ENCODE results near the gene SGSM1. TPM values are rescaled to one million over a fixed set of nuclear protein-coding genes. Genes with fewer than 3 reads are reported as not detected.

SGSM1 gene
- polyA plus RNA-seq, 1 experiment, result not detected

- no peak for TF ChIP-seq CTCF (IDR thresholded peaks at IDR 0.05; ENCODE audit: low read depth, low read length)
- H3K27me3 ChIP-seq (ENCODE audit: control insufficient read depth, insufficient read depth, low read length), result no peaks in the 10 kb centered on the region
- peaks cover 3% of the 10 kb centered on the region; the same call in 1 of the 2 replicates for H3K9me3 ChIP-seq (ENCODE audit: control insufficient read depth, insufficient read depth, low read length)
- no peak for DNase-seq (ENCODE audit: low read depth, low spot score)
- ChIA-PET POLR2A (no interaction called here), CTCF (interaction anchor here (0.6 kb wide), 1 partner anchor 37 kb away, joined by 3 read pairs; no protein-coding TSS in a partner anchor)
- no peak overlapping the region for H3K4me3 ChIP-seq (ENCODE audit: low read depth, low read length)
- no peak overlapping the region for H3K27ac ChIP-seq (ENCODE audit: low read depth, low read length)
Measured at GRCh38 chr22:24887260-24887659, 81.2 kb downstream of the SGSM1 start.

- TF ChIP-seq CTCF (IDR thresholded peaks at IDR 0.05; ENCODE audit: low read depth, low read length), result no peak
- no peak overlapping the region for H3K27ac ChIP-seq (ENCODE audit: low read depth, low read length)
- ChIA-PET POLR2A (no interaction called here), CTCF (no interaction called here)
- H3K4me3 ChIP-seq (ENCODE audit: low read depth, low read length), result no peak overlapping the region
- H3K27me3 ChIP-seq (ENCODE audit: control insufficient read depth, insufficient read depth, low read length), result no peaks in the 10 kb centered on the region
- peaks cover 10% of the 10 kb centered on the region; the same call in 1 of the 2 replicates for H3K9me3 ChIP-seq (ENCODE audit: control insufficient read depth, insufficient read depth, low read length)
- no peak for DNase-seq (ENCODE audit: low read depth, low spot score)
Measured at GRCh38 chr22:24893341-24894070, 87.5 kb downstream of the SGSM1 start.

- CTCF ChIA-PET, result no interaction called here
- peak overlapping the region; percentile 1 for H3K27ac ChIP-seq (ENCODE audit: low read depth, low read length)
- H3K4me3 ChIP-seq (ENCODE audit: low read depth, low read length), result no peak overlapping the region
- POLR2A ChIA-PET, result no interaction called here
- H3K9me3 ChIP-seq (ENCODE audit: control insufficient read depth, insufficient read depth, low read length), result peaks cover 10% of the 10 kb centered on the region; the same call in 1 of the 2 replicates
- H3K27me3 ChIP-seq (ENCODE audit: control insufficient read depth, insufficient read depth, low read length), result no peaks in the 10 kb centered on the region
- peak; percentile 59 for DNase-seq (ENCODE audit: low read depth, low spot score)
- TF ChIP-seq CTCF (IDR thresholded peaks at IDR 0.05; ENCODE audit: low read depth, low read length), result no peak
Measured at GRCh38 chr22:24894220-24894975, 88.4 kb downstream of the SGSM1 start.

- CTCF ChIA-PET, result no interaction called here
- peak overlapping the region; percentile 1 for H3K27ac ChIP-seq (ENCODE audit: low read depth, low read length)
- no peak for DNase-seq (ENCODE audit: low read depth, low spot score)
- TF ChIP-seq CTCF (IDR thresholded peaks at IDR 0.05; ENCODE audit: low read depth, low read length), result no peak
- H3K9me3 ChIP-seq (ENCODE audit: control insufficient read depth, insufficient read depth, low read length), result peaks cover 10% of the 10 kb centered on the region; the same call in 1 of the 2 replicates
- H3K4me3 ChIP-seq (ENCODE audit: low read depth, low read length), result no peak overlapping the region
- POLR2A ChIA-PET, result no interaction called here
- no peaks in the 10 kb centered on the region for H3K27me3 ChIP-seq (ENCODE audit: control insufficient read depth, insufficient read depth, low read length)
Measured at GRCh38 chr22:24894998-24895397, 89.0 kb downstream of the SGSM1 start.

- peaks cover 15% of the 10 kb centered on the region for H3K9me3 ChIP-seq (ENCODE audit: control insufficient read depth, insufficient read depth, low read length)
- ChIA-PET CTCF (interaction anchor here (0.7 kb wide), 1 partner anchor 144 kb away, joined by 3 read pairs; no protein-coding TSS in a partner anchor), POLR2A (no interaction called here)
- H3K27ac ChIP-seq (ENCODE audit: low read depth, low read length), result no peak overlapping the region
- H3K27me3 ChIP-seq (ENCODE audit: control insufficient read depth, insufficient read depth, low read length), result no peaks in the 10 kb centered on the region
- no peak for DNase-seq (ENCODE audit: low read depth, low spot score)
- no peak for TF ChIP-seq CTCF (IDR thresholded peaks at IDR 0.05; ENCODE audit: low read depth, low read length)
- no peak overlapping the region for H3K4me3 ChIP-seq (ENCODE audit: low read depth, low read length)
Measured at GRCh38 chr22:24901448-24901847, 95.4 kb downstream of the SGSM1 start.
